Measurements from ENCODE around the gene AMN.
"Not testable (repeated sequence)": the region's sequence is repeated elsewhere in the genome, so short reads cannot be mapped to it uniquely, and the experiment has no call there.

Gene AMN

DNA sequence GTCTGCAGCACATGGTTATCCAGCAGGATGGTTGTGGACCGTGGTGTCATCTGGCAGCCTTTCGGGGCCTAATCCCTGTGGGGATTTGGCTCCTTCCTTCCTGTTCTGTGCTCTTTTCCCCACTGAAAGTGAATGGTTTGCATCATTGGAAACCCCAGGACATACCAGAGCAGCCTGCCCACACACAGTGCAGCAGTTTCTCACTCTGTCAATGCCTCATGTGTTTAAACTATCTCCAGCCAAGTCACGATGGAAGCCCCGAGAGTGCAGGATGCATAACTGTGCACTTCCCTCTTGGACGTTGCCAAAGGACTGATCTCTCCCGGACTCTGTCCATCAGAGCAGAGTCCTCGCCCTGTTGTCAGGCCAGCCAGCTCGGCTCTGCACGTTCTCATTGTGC is 29.0 kb upstream of the AMN start:
- Histone ChIP-seq H3K4me2 (ENCODE audit: low read length) (no peak overlapping the region), H4K20me1 (ENCODE audit: control insufficient read depth, insufficient read depth, low read depth, low read length) (no peaks in the 10 kb centered on the region), H3K4me1 (ENCODE audit: control insufficient read depth, low read length) (peaks cover 3% of the 10 kb centered on the region), H3F3A (ENCODE audit: control insufficient read depth, insufficient read depth) (no peaks in the 10 kb centered on the region), H3K4me3 (ENCODE audit: low read length) (no peak overlapping the region), H3K27ac (ENCODE audit: low read depth, low read length) (no peak overlapping the region), H3K27me3 (ENCODE audit: control insufficient read depth, low read length) (no peaks in the 10 kb centered on the region), H3K9me3 (ENCODE audit: control insufficient read depth, insufficient read depth, low read length) (no peaks in the 10 kb centered on the region), H3K9me2 (replicated peaks; ENCODE audit: control insufficient read depth, low read length) (no peaks in the 10 kb centered on the region), H3K36me3 (ENCODE audit: control insufficient read depth, low read length) (peaks cover 12% of the 10 kb centered on the region; the same call in 1 of the 2 replicates), H3K79me2 (ENCODE audit: control insufficient read depth, low read length) (no peaks in the 10 kb centered on the region)
- TF ChIP-seq EZH2phosphoT487 (IDR thresholded peaks at IDR 0.05; ENCODE audit: borderline replicate concordance, low read length): no peak
- TF ChIP-seq, protein P1, sequence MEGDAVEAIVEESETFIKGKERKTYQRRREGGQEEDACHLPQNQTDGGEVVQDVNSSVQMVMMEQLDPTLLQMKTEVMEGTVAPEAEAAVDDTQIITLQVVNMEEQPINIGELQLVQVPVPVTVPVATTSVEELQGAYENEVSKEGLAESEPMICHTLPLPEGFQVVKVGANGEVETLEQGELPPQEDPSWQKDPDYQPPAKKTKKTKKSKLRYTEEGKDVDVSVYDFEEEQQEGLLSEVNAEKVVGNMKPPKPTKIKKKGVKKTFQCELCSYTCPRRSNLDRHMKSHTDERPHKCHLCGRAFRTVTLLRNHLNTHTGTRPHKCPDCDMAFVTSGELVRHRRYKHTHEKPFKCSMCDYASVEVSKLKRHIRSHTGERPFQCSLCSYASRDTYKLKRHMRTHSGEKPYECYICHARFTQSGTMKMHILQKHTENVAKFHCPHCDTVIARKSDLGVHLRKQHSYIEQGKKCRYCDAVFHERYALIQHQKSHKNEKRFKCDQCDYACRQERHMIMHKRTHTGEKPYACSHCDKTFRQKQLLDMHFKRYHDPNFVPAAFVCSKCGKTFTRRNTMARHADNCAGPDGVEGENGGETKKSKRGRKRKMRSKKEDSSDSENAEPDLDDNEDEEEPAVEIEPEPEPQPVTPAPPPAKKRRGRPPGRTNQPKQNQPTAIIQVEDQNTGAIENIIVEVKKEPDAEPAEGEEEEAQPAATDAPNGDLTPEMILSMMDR (IDR thresholded peaks at IDR 0.05; ENCODE audit: low read depth, low read length, poor library complexity, severe bottlenecking): no peak

- Histone ChIP-seq H3F3A (ENCODE audit: control insufficient read depth, insufficient read depth) (peaks cover 11% of the 10 kb centered on the region), H3K4me1 (ENCODE audit: control insufficient read depth, low read length) (peaks cover 35% of the 10 kb centered on the region)
- H3K4me3 ChIP-seq (ENCODE audit: low read length); H3K79me2 ChIP-seq (ENCODE audit: control insufficient read depth, low read length); H3K36me3 ChIP-seq (ENCODE audit: control insufficient read depth, low read length); H3K27ac ChIP-seq (ENCODE audit: low read depth, low read length); H3K9me3 ChIP-seq (ENCODE audit: control insufficient read depth, insufficient read depth, low read length); H3K27me3 ChIP-seq (ENCODE audit: control insufficient read depth, low read length); H4K20me1 ChIP-seq (ENCODE audit: control insufficient read depth, insufficient read depth, low read depth, low read length); H3K4me2 ChIP-seq (ENCODE audit: low read length); H3K9me2 ChIP-seq (replicated peaks; ENCODE audit: control insufficient read depth, low read length): not testable (repeated sequence)
Measured at GRCh38 chr14:102896735-102897134, 25.7 kb upstream of the AMN start.

GRCh38 chr14:102897299-102898027 is 25.0 kb upstream of the AMN start:
- Histone ChIP-seq H3K4me2 (ENCODE audit: low read length) (no peak overlapping the region), H3K4me3 (ENCODE audit: low read length) (no peak overlapping the region), H3K36me3 (ENCODE audit: control insufficient read depth, low read length) (peaks cover 8% of the 10 kb centered on the region), H3K27me3 (ENCODE audit: control insufficient read depth, low read length) (no peaks in the 10 kb centered on the region), H4K20me1 (ENCODE audit: control insufficient read depth, insufficient read depth, low read depth, low read length) (peaks cover 15% of the 10 kb centered on the region), H3K9me3 (ENCODE audit: control insufficient read depth, insufficient read depth, low read length) (no peaks in the 10 kb centered on the region), H3K79me2 (ENCODE audit: control insufficient read depth, low read length) (no peaks in the 10 kb centered on the region), H3F3A (ENCODE audit: control insufficient read depth, insufficient read depth) (peaks cover 11% of the 10 kb centered on the region), H3K9me2 (replicated peaks; ENCODE audit: control insufficient read depth, low read length) (no peaks in the 10 kb centered on the region), H3K27ac (ENCODE audit: low read depth, low read length) (no peak overlapping the region), H3K4me1 (ENCODE audit: control insufficient read depth, low read length) (peaks cover 42% of the 10 kb centered on the region)
- no peak for TF ChIP-seq EZH2phosphoT487 (IDR thresholded peaks at IDR 0.05; ENCODE audit: borderline replicate concordance, low read length)
- TF ChIP-seq, protein P1 (IDR thresholded peaks at IDR 0.05; ENCODE audit: low read depth, low read length, poor library complexity, severe bottlenecking): no peak

GRCh38 chr14:102898298-102898697 is 24.2 kb upstream of the AMN start:
- Histone ChIP-seq H3K9me3 (ENCODE audit: control insufficient read depth, insufficient read depth, low read length) (no peaks in the 10 kb centered on the region), H3K36me3 (ENCODE audit: control insufficient read depth, low read length) (peaks cover 17% of the 10 kb centered on the region), H3K4me1 (ENCODE audit: control insufficient read depth, low read length) (peaks cover 46% of the 10 kb centered on the region), H3K27ac (ENCODE audit: low read depth, low read length) (no peak overlapping the region), H3K27me3 (ENCODE audit: control insufficient read depth, low read length) (no peaks in the 10 kb centered on the region), H3K4me3 (ENCODE audit: low read length) (no peak overlapping the region), H3K4me2 (ENCODE audit: low read length) (no peak overlapping the region), H4K20me1 (ENCODE audit: control insufficient read depth, insufficient read depth, low read depth, low read length) (peaks cover 20% of the 10 kb centered on the region), H3K79me2 (ENCODE audit: control insufficient read depth, low read length) (no peaks in the 10 kb centered on the region), H3K9me2 (replicated peaks; ENCODE audit: control insufficient read depth, low read length) (no peaks in the 10 kb centered on the region), H3F3A (ENCODE audit: control insufficient read depth, insufficient read depth) (peaks cover 11% of the 10 kb centered on the region)
- TF ChIP-seq EZH2phosphoT487 (IDR thresholded peaks at IDR 0.05; ENCODE audit: borderline replicate concordance, low read length): no peak
- TF ChIP-seq, protein P1 (IDR thresholded peaks at IDR 0.05; ENCODE audit: low read depth, low read length, poor library complexity, severe bottlenecking): no peak

Measured in DOHH2 (cell line).